Mesendoderm (in vitro differentiated cells): ENCODE measurements around the gene SMCO4.

Experiments
- DNase-seq: peaks from one replicate; pipeline ENCODE4 v3.0.0; 2013
- H2AK5ac ChIP-seq: 2 replicates; pipeline ENCODE4 v1.6.1; 2013; ENCODE audit warnings: low read length, inconsistent platforms
- H2BK120ac ChIP-seq: 2 replicates; pipeline ENCODE4 v1.6.1; 2013; ENCODE audit warnings: low read depth, mild to moderate bottlenecking, low read length, moderate library complexity, mixed read lengths
- H2BK15ac ChIP-seq: replicated peaks from 2 replicates; pipeline ENCODE4 v1.6.1; 2013; ENCODE audit warnings: low read depth, mild to moderate bottlenecking, moderate library complexity
- H2BK5ac ChIP-seq: 2 replicates; pipeline ENCODE4 v1.6.1; 2013; ENCODE audit warnings: low read length, inconsistent platforms
- H3K18ac ChIP-seq: 2 replicates; pipeline ENCODE4 v1.6.1; 2013; ENCODE audit warnings: mild to moderate bottlenecking, low read length, mixed read lengths
- H3K23ac ChIP-seq: one replicate; pipeline ENCODE4 v1.6.1; 2013; ENCODE audit warnings: low read length
- H3K27ac ChIP-seq: 2 replicates; pipeline ENCODE4 v1.5.1; 2013; ENCODE audit warnings: low read depth, mild to moderate bottlenecking, inconsistent platforms, low read length, moderate library complexity
- H3K27me3 ChIP-seq: 2 replicates; pipeline ENCODE4 v1.6.1; 2013; ENCODE audit warnings: low read length, control low read depth, mild to moderate bottlenecking, inconsistent platforms; ENCODE audit not compliant: insufficient read depth, poor library complexity
- H3K36me3 ChIP-seq: 2 replicates; pipeline ENCODE4 v1.6.1; 2013; ENCODE audit warnings: low read length, inconsistent platforms; ENCODE audit not compliant: control insufficient read depth, insufficient read depth
- H3K4ac ChIP-seq: one replicate; pipeline ENCODE4 v1.6.1; 2013; ENCODE audit warnings: low read depth, mild to moderate bottlenecking, low read length, moderate library complexity
- H3K4me1 ChIP-seq: 2 replicates; pipeline ENCODE4 v1.6.1; 2013; ENCODE audit warnings: low read depth, low read length, inconsistent platforms; ENCODE audit not compliant: control insufficient read depth
- H3K4me2 ChIP-seq: 2 replicates; pipeline ENCODE4 v1.6.1; 2013; ENCODE audit warnings: low read length
- H3K4me3 ChIP-seq: 2 replicates; pipeline ENCODE4 v1.5.1; 2013; ENCODE audit warnings: mild to moderate bottlenecking, low read length
- H3K56ac ChIP-seq: one replicate; pipeline ENCODE4 v1.6.1; 2013; ENCODE audit warnings: low read length
- H3K79me1 ChIP-seq: 2 replicates; pipeline ENCODE4 v1.6.1; 2013; ENCODE audit warnings: low read length, inconsistent platforms
- H3K79me2 ChIP-seq: 2 replicates; pipeline ENCODE4 v1.6.1; 2013; ENCODE audit warnings: mild to moderate bottlenecking, low read length; ENCODE audit not compliant: control insufficient read depth, insufficient read depth
- H3K9ac ChIP-seq: 2 replicates; pipeline ENCODE4 v1.6.1; 2013; ENCODE audit warnings: low read length, inconsistent platforms
- H4K5ac ChIP-seq: one replicate; pipeline ENCODE4 v1.6.1; 2013; ENCODE audit warnings: low read length
- H4K8ac ChIP-seq: one replicate; pipeline ENCODE4 v1.6.1; 2013; ENCODE audit warnings: low read depth, mild to moderate bottlenecking, control low read depth, low read length, moderate library complexity
- WGBS: extraction: QIAGEN DNeasy Blood & Tissue Kit; methylation state at CpG from one replicate; pipeline ENCODE4 v1.1.7; 2013; ENCODE audit warnings: low lambda C conversion rate, missing lambda C conversion rate; ENCODE audit not compliant: insufficient coverage; ENCODE audit errors: extremely low coverage; 5-methylcytosine and 5-hydroxymethylcytosine counted together

Gene SMCO4

GRCh38 chr11:93491973-93492372, 51.2 kb downstream of the SMCO4 start:
- Histone ChIP-seq H2BK120ac (no peak overlapping the region), H2BK5ac (no peak overlapping the region), H3K36me3 (no peaks in the 10 kb centered on the region), H3K9ac (no peak overlapping the region), H2BK15ac (no peak overlapping the region), H3K4me3 (no peak overlapping the region), H3K79me1 (peaks cover 11% of the 10 kb centered on the region), H3K27ac (no peak overlapping the region), H2AK5ac (no peak overlapping the region), H3K4me1 (peaks cover 12% of the 10 kb centered on the region), H3K79me2 (peaks cover 3% of the 10 kb centered on the region), H3K18ac (no peak overlapping the region), H3K56ac (no peak overlapping the region), H3K4ac (no peak overlapping the region), H4K8ac (no peak overlapping the region), H3K27me3 (no peaks in the 10 kb centered on the region), H3K23ac (no peak overlapping the region), H3K4me2 (no peak overlapping the region), H4K5ac (no peak overlapping the region)
- WGBS: no CpG with 5 or more reads among the region's 5 CpGs
- DNase-seq: no peak

GRCh38 chr11:93490996-93491618, 52.1 kb downstream of the SMCO4 start:
- peak; percentile 67 for DNase-seq
- no CpG with 5 or more reads among the region's 5 CpGs for WGBS
- H3K27me3 ChIP-seq: no peaks in the 10 kb centered on the region
- H2BK120ac ChIP-seq: no peak overlapping the region
- H3K4me1 ChIP-seq: peaks cover 13% of the 10 kb centered on the region
- H3K27ac ChIP-seq: peak overlapping the region; percentile 37
- H3K4me2 ChIP-seq: no peak overlapping the region
- H3K79me1 ChIP-seq: peaks cover 17% of the 10 kb centered on the region
- no peak overlapping the region for H3K18ac ChIP-seq
- no peak overlapping the region for H2BK5ac ChIP-seq
- H2AK5ac ChIP-seq: no peak overlapping the region
- no peak overlapping the region for H3K56ac ChIP-seq
- H2BK15ac ChIP-seq: no peak overlapping the region
- H3K79me2 ChIP-seq: peaks cover 3% of the 10 kb centered on the region
- no peak overlapping the region for H3K23ac ChIP-seq
- no peak overlapping the region for H4K8ac ChIP-seq
- H4K5ac ChIP-seq: no peak overlapping the region
- H3K9ac ChIP-seq: no peak overlapping the region
- no peaks in the 10 kb centered on the region for H3K36me3 ChIP-seq
- no peak overlapping the region for H3K4ac ChIP-seq
- H3K4me3 ChIP-seq: no peak overlapping the region

GRCh38 chr11:93489841-93490240, 53.4 kb downstream of the SMCO4 start:
- no peak overlapping the region for H2AK5ac ChIP-seq
- no peak overlapping the region for H3K56ac ChIP-seq
- H3K9ac ChIP-seq: no peak overlapping the region
- H2BK120ac ChIP-seq: no peak overlapping the region
- H2BK5ac ChIP-seq: no peak overlapping the region
- H4K8ac ChIP-seq: no peak overlapping the region
- peaks cover 3% of the 10 kb centered on the region for H3K79me2 ChIP-seq
- no peak overlapping the region for H3K23ac ChIP-seq
- H3K4me2 ChIP-seq: no peak overlapping the region
- peaks cover 15% of the 10 kb centered on the region for H3K79me1 ChIP-seq
- H4K5ac ChIP-seq: no peak overlapping the region
- no peak overlapping the region for H2BK15ac ChIP-seq
- H3K27ac ChIP-seq: no peak overlapping the region
- no CpG with 5 or more reads among the region's 3 CpGs for WGBS
- no peaks in the 10 kb centered on the region for H3K27me3 ChIP-seq
- H3K4ac ChIP-seq: no peak overlapping the region
- DNase-seq: peak; percentile 73
- H3K4me1 ChIP-seq: peaks cover 13% of the 10 kb centered on the region
- no peak overlapping the region for H3K18ac ChIP-seq
- no peaks in the 10 kb centered on the region for H3K36me3 ChIP-seq
- no peak overlapping the region for H3K4me3 ChIP-seq

GRCh38 chr11:93487032-93487483, 56.1 kb downstream of the SMCO4 start:
- Histone ChIP-seq H3K4ac (no peak overlapping the region), H3K36me3 (no peaks in the 10 kb centered on the region), H4K5ac (no peak overlapping the region), H3K79me2 (peaks cover 3% of the 10 kb centered on the region), H3K18ac (no peak overlapping the region), H2BK5ac (no peak overlapping the region), H3K56ac (no peak overlapping the region), H3K4me2 (no peak overlapping the region), H3K27me3 (no peaks in the 10 kb centered on the region), H2BK15ac (no peak overlapping the region), H3K23ac (no peak overlapping the region), H3K27ac (no peak overlapping the region), H3K79me1 (peaks cover 14% of the 10 kb centered on the region), H3K4me1 (peaks cover 13% of the 10 kb centered on the region), H2BK120ac (no peak overlapping the region), H2AK5ac (no peak overlapping the region), H3K4me3 (no peak overlapping the region), H3K9ac (no peak overlapping the region), H4K8ac (no peak overlapping the region)
- WGBS: no CpG with 5 or more reads among the region's 7 CpGs
- no peak for DNase-seq

- H3K4me1 ChIP-seq: peaks cover 9% of the 10 kb centered on the region
- H3K4me2 ChIP-seq: no peak overlapping the region
- no peak overlapping the region for H3K9ac ChIP-seq
- H4K8ac ChIP-seq: no peak overlapping the region
- no peak overlapping the region for H2AK5ac ChIP-seq
- peaks cover 14% of the 10 kb centered on the region for H3K79me1 ChIP-seq
- peaks cover 3% of the 10 kb centered on the region for H3K79me2 ChIP-seq
- H2BK5ac ChIP-seq: no peak overlapping the region
- H3K4ac ChIP-seq: no peak overlapping the region
- no peak overlapping the region for H3K56ac ChIP-seq
- no peaks in the 10 kb centered on the region for H3K27me3 ChIP-seq
- DNase-seq: no peak
- no peak overlapping the region for H4K5ac ChIP-seq
- no peak overlapping the region for H3K23ac ChIP-seq
- H3K36me3 ChIP-seq: no peaks in the 10 kb centered on the region
- H2BK15ac ChIP-seq: no peak overlapping the region
- no CpG with 5 or more reads among the region's 2 CpGs for WGBS
- H2BK120ac ChIP-seq: no peak overlapping the region
- H3K18ac ChIP-seq: no peak overlapping the region
- H3K4me3 ChIP-seq: no peak overlapping the region
- H3K27ac ChIP-seq: no peak overlapping the region
These were observed 57.2 kb downstream of the SMCO4 start for GRCh38 chr11:93485983-93486382.

GRCh38 chr11:93484716-93485115, 58.5 kb downstream of the SMCO4 start:
- H2BK120ac ChIP-seq: no peak overlapping the region
- peaks cover 3% of the 10 kb centered on the region for H3K79me2 ChIP-seq
- H3K18ac ChIP-seq: no peak overlapping the region
- no peak overlapping the region for H3K56ac ChIP-seq
- H3K4me2 ChIP-seq: no peak overlapping the region
- H3K9ac ChIP-seq: no peak overlapping the region
- no peak overlapping the region for H3K4me3 ChIP-seq
- no peaks in the 10 kb centered on the region for H3K36me3 ChIP-seq
- no peak overlapping the region for H4K8ac ChIP-seq
- H4K5ac ChIP-seq: no peak overlapping the region
- H2BK5ac ChIP-seq: no peak overlapping the region
- H3K27me3 ChIP-seq: no peaks in the 10 kb centered on the region
- no peak overlapping the region for H3K27ac ChIP-seq
- H3K23ac ChIP-seq: no peak overlapping the region
- H3K4me1 ChIP-seq: peaks cover 5% of the 10 kb centered on the region
- H3K4ac ChIP-seq: no peak overlapping the region
- H3K79me1 ChIP-seq: peaks cover 14% of the 10 kb centered on the region
- H2AK5ac ChIP-seq: no peak overlapping the region
- no peak for DNase-seq
- no peak overlapping the region for H2BK15ac ChIP-seq
- no CpG with 5 or more reads among the region's 3 CpGs for WGBS
